Fibroblast of skin of right quadriceps (primary cell): ENCODE measurements around the gene SRGAP3.

Experiments
- DNase-seq: peaks from one replicate; pipeline ENCODE4 v3.0.0-alpha.2; 2013

Gene SRGAP3

GRCh38 chr3:9075762-9076161 lies 173.7 kb downstream of the SRGAP3 start:
- DNase-seq: no peak

GRCh38 chr3:9074079-9074478 lies 175.4 kb downstream of the SRGAP3 start:
- peak; percentile 74 for DNase-seq

- no peak for DNase-seq
Observed at GRCh38 chr3:9072667-9073009, 176.8 kb downstream of the SRGAP3 start.

GRCh38 chr3:9071936-9072666 lies 177.3 kb downstream of the SRGAP3 start:
- no peak for DNase-seq

GRCh38 chr3:9070961-9071360 lies 178.5 kb downstream of the SRGAP3 start:
- DNase-seq: no peak

- no peak for DNase-seq
Observed at GRCh38 chr3:9069971-9070370, 179.5 kb downstream of the SRGAP3 start.

GRCh38 chr3:9068051-9068450 lies 181.4 kb downstream of the SRGAP3 start:
- DNase-seq: no peak

- peak; percentile 63 for DNase-seq
Observed at GRCh38 chr3:9067352-9067975, 182.0 kb downstream of the SRGAP3 start.

GRCh38 chr3:9066775-9067174 lies 182.7 kb downstream of the SRGAP3 start:
- DNase-seq: no peak

- DNase-seq: peak; percentile 12
Observed at GRCh38 chr3:9066141-9066540, 183.3 kb downstream of the SRGAP3 start.

GRCh38 chr3:9064850-9065249 lies 184.6 kb downstream of the SRGAP3 start:
- no peak for DNase-seq

GRCh38 chr3:9064251-9064650 lies 185.2 kb downstream of the SRGAP3 start:
- no peak for DNase-seq

- DNase-seq: no peak
Observed at GRCh38 chr3:9062570-9062969, 186.9 kb downstream of the SRGAP3 start.

- DNase-seq: no peak
Observed at GRCh38 chr3:9061634-9062033, 187.8 kb downstream of the SRGAP3 start.

GRCh38 chr3:9059489-9060400 lies 189.7 kb downstream of the SRGAP3 start:
- no peak for DNase-seq

- DNase-seq: no peak
Observed at GRCh38 chr3:9056581-9056980, 192.9 kb downstream of the SRGAP3 start.

- no peak for DNase-seq
Observed at GRCh38 chr3:9047452-9048346, 201.7 kb downstream of the SRGAP3 start.

GRCh38 chr3:9045371-9045770 lies 204.1 kb downstream of the SRGAP3 start:
- no peak for DNase-seq

GRCh38 chr3:9043063-9043462 lies 206.4 kb downstream of the SRGAP3 start:
- no peak for DNase-seq

- DNase-seq: no peak
Observed at GRCh38 chr3:9041626-9042025, 207.8 kb downstream of the SRGAP3 start.

GRCh38 chr3:9040996-9041395 lies 208.4 kb downstream of the SRGAP3 start:
- no peak for DNase-seq

GRCh38 chr3:9037144-9037711 lies 212.2 kb downstream of the SRGAP3 start:
- DNase-seq: no peak
